ENCODE measurements around the gene GABBR2.

GRCh38 chr9:98506422-98507054 lies 202.2 kb downstream of the GABBR2 start:
- TF ChIP-seq CTCF (conservative IDR thresholded peaks at IDR 0.05 in 1 of 2, IDR thresholded peaks at IDR 0.05 in 1 of 2; ENCODE audit: extremely low read depth in 1 of 2, insufficient read depth in 1 of 2, low read depth in 1 of 2, low read length in 2 of 2), result no peak
- TF ChIP-seq EZH2 (IDR thresholded peaks at IDR 0.05; ENCODE audit: borderline replicate concordance, low read length), result no peak

Data from mammary epithelial cell (primary cell).